Epithelial cell of proximal tubule (primary cell): ENCODE data around the gene RGS8. TPM values are rescaled to one million over a fixed set of nuclear protein-coding genes. Genes with fewer than 3 reads are reported as not detected.

Experiments
- DNase-seq: peaks from one replicate; pipeline ENCODE4 v3.0.0-alpha.2; 2011; ENCODE audit warnings: low read depth
- H3K4me3 ChIP-seq: 2 replicates; pipeline ENCODE4 v1.5.1; 2011; ENCODE audit warnings: low read depth, mild to moderate bottlenecking, low read length
- total RNA-seq: library from RNA; depleted of rRNA; stranded (reverse); fragments of >200 nt; gene quantifications from 2 replicates; pipeline ENCODE4 v1.2.3, GENCODE V29; 2015
- TF ChIP-seq, protein P1 (sequence below): conservative IDR thresholded peaks from 2 replicates; pipeline ENCODE4 v1.5.1; 2012; ENCODE audit warnings: low read depth, mild to moderate bottlenecking, low read length

The RGS8 gene
- total RNA-seq, 1 donor from 2014 or later: not detected

DNA sequence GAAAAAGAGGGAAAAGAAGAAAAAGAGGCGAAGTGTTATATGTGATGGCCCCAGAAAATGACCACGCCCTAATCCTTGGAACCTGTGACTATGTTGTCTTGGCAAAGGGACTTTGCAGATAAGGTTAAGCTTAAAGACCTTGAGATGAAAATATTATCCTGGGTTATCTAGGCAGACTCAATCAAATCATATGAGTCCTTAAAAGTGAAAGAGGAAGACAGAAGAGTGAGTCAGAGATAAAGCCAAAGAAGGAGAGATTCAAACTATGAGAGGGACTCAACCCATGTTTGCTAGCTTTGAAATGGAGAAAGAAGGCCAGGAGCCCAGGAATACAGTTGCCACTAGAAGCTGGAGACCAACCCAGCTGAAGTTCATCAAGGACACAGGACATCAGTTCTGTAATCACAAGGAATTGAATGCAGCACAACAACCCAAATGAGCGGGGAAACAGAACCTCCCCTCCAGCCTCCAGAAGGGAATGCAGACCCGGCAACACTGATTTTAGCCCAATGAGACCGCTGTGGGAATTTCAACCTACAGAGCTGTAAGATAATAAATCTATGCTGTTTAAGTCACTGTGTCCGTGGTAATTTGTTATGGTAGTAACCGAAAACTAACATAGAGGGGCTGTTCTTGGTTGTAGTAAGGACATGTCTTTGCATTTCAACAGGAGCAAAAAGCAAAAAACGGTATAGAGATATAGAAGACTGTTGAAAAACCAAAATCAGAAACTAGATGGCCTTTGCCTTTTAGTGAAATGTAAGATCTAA is 4.2 kb upstream of the RGS8 start:
- TF ChIP-seq, protein P1, sequence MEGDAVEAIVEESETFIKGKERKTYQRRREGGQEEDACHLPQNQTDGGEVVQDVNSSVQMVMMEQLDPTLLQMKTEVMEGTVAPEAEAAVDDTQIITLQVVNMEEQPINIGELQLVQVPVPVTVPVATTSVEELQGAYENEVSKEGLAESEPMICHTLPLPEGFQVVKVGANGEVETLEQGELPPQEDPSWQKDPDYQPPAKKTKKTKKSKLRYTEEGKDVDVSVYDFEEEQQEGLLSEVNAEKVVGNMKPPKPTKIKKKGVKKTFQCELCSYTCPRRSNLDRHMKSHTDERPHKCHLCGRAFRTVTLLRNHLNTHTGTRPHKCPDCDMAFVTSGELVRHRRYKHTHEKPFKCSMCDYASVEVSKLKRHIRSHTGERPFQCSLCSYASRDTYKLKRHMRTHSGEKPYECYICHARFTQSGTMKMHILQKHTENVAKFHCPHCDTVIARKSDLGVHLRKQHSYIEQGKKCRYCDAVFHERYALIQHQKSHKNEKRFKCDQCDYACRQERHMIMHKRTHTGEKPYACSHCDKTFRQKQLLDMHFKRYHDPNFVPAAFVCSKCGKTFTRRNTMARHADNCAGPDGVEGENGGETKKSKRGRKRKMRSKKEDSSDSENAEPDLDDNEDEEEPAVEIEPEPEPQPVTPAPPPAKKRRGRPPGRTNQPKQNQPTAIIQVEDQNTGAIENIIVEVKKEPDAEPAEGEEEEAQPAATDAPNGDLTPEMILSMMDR: no peak
- DNase-seq: no peak
- H3K4me3 ChIP-seq: no peak overlapping the region

GRCh38 chr1:182687361-182687760 is 3.0 kb upstream of the RGS8 start:
- TF ChIP-seq, protein P1: no peak
- no peak overlapping the region for H3K4me3 ChIP-seq
- no peak for DNase-seq

DNA sequence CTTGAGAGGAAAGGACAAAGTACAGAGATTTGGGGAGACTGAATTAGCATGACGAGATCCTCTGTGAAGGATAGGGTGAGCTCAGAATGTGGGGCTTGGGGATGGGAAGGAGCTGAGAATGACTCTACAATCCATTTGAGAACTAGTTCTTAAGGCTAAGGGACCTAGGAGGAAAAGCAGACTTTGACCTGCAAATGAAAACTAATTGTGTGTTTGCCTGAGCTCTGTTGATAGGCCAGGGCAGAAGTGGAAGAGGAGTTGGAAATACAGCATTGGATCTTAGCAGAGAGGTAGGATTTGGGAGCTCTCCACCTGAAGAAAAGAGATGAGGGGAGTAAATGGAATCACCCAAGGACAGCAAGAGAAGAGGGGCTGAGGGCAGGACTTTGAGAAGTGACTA is 2.1 kb upstream of the RGS8 start:
- H3K4me3 ChIP-seq: no peak overlapping the region
- TF ChIP-seq, protein P1: no peak
- no peak for DNase-seq

GRCh38 chr1:182685215-182685614 is 828 bp upstream of the RGS8 start:
- no peak for DNase-seq
- H3K4me3 ChIP-seq: no peak overlapping the region
- TF ChIP-seq, protein P1: no peak

- no peak for DNase-seq
- TF ChIP-seq, protein P1: no peak
- H3K4me3 ChIP-seq: no peak overlapping the region
Measured at GRCh38 chr1:182682898-182683501, 1.4 kb downstream of the RGS8 start.

DNA sequence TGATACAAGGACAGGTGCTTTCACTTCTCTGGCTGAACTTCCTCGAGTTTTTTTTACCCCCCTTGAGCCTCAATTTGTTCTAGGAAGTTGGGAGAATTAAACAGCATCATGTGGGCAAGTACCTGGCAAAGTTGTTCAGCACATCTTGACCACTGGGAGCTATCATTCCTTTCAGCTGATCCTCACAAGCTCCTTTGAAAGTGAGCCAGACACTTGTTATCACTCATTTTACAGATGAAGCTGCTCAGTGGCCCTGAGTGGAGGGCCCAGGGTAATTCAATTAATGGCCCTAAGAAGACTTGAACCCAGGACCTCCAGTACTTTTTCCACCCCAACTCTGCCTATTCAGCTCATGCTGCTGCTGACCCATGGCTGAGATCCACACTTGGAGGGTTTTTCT is 2.0 kb downstream of the RGS8 start:
- DNase-seq: no peak
- TF ChIP-seq, protein P1: no peak
- no peak overlapping the region for H3K4me3 ChIP-seq

GRCh38 chr1:182681568-182681912 is 2.8 kb downstream of the RGS8 start:
- no peak overlapping the region for H3K4me3 ChIP-seq
- DNase-seq: no peak
- TF ChIP-seq, protein P1: no peak
